Gastroesophageal sphincter (tissue), 3 donors: Measurements from ENCODE around the gene CPNE4.

Experiments
- CTCF ChIP-seq, 4 experiments: fragments of 200-600 bp in 2 of 4; fragments of 450-650 bp in 2 of 4; sonication (generic) in 1 of 4; IDR thresholded peaks; one replicate each; pipeline ENCODE4 v1.5.1; 2017 to 2019; ENCODE audit warnings: antibody characterized with exemption in 4 of 4, mild to moderate bottlenecking in 2 of 4, moderate library complexity in 2 of 4
- EP300 ChIP-seq: sonication (generic); formaldehyde crosslinking; IDR thresholded peaks from one replicate; pipeline ENCODE4 v1.6.1; 2017; ENCODE audit warnings: antibody characterized with exemption, mild to moderate bottlenecking
- POLR2A ChIP-seq, 2 donors: fragments of 450-650 bp; IDR thresholded peaks; one replicate each; pipeline ENCODE4 v1.6.1; 2017; ENCODE audit warnings: antibody characterized with exemption in 2 of 2, mild to moderate bottlenecking in 2 of 2, moderate library complexity in 1 of 2

DNA sequence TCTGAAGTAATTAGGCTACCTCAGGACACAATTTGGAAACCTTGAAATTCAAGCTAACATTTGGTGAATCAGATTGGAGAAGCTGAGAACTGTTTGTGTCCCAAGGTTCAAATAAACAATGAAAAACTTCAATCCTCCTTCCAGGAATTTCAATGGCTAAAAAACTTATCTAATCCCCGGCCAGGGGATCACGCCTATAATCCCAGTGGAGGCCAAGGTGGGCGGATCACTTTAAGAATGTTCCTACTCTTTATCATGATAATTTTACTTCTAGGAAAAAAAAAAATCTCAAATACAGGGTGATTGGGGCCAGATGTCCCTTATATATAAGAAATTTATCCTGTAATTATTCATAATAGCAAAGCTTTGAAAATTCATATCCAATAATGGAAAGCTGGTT is 139.0 kb downstream of the CPNE4 start:
- TF ChIP-seq CTCF (IDR thresholded peaks at IDR 0.05) (no peak), EP300 (no peak), POLR2A (IDR thresholded peaks at IDR 0.05) (no peak)
